Glomerular visceral epithelial cell (primary cell): Measurements from ENCODE around the gene LDLRAD2.
A peak's percentile ranks its signal among the peaks of the same experiment; 100 is the strongest.

Source experiments
- DNase-seq: peaks from one replicate; pipeline ENCODE4 v3.0.0-alpha.2; 2016; ENCODE audit errors: extremely low spot score

LDLRAD2 gene

DNA sequence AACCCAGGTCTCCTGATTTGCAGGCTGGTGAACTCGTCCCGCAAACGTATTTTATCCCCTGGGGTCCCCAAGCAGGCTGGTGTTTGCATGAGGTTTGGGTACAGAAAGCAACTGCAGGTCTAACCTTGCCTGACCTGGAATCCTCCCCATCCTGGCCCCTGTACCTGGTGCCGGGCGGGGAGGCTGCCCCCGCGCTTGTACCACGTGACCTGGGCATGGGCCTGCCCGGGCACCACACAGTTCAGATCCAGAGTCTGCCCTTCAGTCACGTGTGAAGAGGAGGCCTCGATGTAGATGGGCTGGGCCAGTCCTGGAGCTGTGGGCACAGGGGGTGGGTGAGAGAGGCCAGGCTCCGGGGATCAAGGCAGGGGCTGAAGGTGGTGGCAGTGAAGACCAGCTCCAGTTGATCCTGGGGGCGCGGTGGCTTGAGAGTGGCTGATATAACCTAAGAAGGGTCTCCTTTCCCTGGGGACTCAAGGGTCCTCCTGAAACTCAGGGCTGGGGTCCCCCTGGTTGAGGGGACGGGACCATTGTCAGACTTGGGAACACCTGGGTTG, 30.6 kb downstream of the LDLRAD2 start:
- DNase-seq, result no peak

DNA sequence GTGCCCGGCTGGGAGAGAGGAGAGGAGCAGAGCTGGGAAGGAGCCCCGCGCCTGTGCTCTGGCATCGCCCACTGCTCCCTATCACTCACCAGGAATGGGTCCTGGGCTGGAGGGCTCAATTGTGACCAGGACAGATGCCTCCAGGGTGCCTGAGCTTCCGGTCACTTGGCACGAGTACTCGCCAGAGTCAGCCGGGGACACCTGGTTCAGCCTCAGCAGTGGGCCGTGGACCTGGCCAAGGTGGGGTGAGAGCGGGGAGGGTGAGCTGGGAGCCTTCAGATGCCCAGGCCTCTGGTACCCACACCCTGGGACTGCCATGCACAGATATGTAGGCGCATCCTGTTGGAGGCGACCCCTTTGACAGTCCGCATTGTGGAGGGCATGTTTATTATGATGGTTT, 31.1 kb downstream of the LDLRAD2 start:
- no peak for DNase-seq

DNA sequence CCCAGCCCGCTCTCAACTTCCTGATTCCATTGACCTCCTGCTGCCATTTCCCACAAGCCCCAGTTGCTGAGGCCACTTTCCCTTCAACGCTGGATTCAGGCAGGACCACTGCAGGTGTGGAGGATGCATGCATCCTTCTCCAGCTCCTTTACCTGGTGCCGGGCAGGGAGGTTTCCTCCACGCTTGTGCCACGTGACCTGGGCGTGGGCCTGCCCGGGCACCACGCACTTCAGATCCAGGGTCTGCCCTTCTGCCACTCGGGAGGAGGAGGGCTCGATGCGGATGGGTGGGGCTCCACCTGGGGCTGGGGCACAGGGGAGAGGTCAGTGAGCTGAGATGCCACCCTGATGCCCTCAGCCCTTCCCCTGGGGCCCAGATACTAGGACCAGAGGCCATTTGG, 31.9 kb downstream of the LDLRAD2 start:
- DNase-seq, result no peak

DNA sequence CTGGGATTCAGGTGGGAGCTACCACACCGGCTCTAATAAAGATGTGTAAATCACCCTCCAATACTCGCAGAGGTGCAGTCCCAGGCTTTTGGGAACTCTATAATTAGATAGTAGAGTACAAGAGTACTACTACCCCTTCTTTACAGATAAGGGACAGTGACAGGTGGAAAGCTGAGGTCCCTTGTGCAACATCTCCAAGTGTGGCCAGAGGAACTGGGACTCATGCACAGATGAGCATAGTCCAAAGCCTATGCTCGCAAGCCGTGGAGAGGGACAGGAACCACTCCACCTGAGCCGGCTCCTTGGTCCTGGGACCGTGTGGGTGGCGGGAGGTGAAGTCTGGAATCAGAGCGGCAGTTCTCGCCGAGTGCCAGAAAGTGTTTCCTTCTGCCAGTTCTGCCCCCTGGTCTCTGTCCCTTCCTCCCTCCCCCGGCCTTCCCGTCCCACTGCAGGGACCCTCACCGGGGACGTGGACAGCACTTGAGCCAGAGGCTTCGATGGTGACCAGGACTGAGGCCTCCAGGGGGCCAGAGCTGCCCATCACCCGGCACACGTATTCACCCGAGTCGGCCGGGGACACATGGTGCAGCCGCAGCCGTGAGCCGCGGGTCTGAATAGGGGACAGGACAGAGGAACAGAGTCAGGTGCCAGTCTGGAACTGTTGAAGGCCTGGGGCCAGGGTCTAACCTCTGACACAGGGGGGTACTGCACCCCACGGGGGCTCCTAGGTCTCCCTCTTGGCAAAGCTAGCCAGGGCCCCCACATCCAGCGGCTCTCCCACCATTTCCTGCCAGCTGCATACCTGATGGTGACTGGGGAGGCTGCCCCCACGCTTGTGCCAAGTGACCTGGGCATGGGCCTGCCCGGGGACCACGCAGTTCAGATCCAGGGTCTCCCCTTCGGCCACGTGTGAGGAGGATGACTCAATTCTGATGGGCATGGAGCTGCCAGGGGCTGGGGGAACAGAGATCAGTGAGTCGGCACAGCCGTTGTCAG, 33.9 kb downstream of the LDLRAD2 start:
- no peak for DNase-seq

DNA sequence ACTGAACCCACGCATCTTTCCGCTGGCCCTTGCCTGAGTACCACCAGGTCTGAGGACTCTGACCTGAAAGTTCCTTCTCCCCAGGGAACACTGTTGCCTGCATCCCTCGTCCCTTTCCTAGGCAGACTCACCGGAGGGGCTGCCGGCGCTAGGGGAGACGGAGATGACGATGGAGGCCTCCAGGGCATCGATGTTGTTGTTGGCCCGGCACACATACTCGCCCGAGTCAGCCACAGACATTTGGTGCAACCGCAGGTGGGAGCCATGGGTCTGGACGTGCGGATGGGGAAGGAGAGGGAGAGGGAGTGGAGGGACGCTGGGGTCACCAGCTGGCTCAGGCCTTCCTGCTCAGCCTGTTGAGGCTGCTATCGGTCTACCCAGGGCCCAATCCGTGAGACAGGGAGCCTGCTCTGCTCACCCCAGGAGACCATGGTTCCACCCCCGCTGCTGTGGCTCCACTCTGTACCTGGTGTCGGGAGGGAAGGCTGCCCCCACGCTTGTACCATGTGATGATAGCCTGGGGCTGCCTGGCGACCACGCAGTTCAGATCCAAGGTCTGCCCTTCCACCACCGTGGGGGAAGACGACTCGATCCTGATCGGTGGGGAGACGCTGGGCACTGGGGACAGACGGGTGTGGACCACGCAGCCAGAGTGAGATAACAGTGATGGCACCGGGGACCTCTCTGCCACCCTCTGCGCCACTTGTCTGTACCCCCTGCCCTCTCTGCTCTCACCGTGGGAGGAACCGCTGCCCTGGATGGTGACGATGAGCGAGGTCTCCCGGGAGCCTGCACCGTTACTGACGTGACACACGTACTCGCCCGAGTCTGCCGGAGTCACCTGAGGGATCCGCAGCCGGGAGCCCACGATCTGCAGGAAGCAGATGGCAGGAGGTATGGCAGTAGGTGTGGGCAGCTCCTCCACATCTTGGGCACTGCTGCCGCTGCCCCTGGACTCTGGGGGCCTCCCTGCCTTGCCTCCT, 35.4 kb downstream of the LDLRAD2 start:
- no peak for DNase-seq

DNA sequence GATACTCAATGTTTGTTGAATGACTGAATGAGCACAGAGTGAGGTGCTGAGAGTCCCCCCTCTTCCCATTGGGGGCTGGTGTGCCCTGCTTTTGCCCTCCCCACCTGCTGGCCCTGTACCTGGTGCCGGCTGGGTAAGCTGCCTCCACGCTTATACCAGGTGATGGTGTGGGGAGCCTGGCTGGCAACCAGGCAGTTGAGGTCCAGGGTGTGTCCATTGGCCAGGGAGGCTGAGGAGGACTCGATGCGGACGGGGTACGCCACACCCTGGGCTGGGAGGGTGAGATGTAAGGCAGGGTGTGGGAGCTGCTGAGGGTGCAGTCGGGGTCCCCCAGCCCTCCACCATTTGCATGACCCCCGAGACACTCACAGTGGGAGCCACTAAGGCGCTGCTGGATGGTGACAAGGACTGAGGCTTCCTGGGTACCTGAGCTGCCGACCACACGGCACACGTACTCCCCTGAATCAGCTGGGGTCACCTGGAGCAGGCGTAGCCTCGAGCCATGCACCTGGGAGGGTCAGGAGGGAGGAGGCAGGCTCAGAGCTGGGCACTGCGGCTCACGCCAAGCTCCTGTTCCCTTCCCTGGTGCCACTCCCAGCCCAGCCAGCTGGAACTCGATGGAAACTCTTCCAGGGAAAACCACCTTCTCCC, 36.6 kb downstream of the LDLRAD2 start:
- no peak for DNase-seq

DNA sequence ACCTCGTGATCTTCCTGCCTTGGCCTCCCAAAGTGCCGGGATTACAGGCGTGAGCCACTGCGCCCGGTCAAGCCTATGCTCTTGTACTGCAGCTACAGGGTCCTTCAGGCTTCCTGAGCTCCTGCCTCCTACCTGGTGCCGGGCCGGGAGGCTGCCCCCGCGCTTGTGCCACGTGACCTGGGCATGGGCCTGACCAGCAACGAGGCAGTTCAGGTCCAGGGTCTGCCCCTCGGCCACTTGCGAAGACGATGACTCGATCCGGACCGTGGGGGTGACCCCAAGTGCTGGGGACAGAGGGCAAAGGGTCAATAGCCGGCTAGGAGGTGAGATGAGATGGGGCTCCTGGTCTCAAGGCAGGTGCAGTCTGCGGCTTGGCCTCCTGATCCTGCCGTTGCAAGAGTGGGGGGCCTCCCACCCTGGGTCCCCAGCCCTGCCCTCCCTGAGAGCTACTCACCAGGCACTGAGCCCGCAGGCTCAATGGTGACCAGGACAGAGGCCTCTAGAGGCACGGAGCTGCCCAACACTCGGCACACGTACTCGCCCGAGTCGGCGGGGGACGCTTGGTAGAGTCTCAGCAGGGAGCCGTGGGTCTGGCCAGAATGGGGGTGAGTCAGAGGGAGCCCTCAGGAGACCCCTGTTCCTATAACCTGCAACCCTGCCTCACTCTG, 38.0 kb downstream of the LDLRAD2 start:
- DNase-seq, result no peak

DNA sequence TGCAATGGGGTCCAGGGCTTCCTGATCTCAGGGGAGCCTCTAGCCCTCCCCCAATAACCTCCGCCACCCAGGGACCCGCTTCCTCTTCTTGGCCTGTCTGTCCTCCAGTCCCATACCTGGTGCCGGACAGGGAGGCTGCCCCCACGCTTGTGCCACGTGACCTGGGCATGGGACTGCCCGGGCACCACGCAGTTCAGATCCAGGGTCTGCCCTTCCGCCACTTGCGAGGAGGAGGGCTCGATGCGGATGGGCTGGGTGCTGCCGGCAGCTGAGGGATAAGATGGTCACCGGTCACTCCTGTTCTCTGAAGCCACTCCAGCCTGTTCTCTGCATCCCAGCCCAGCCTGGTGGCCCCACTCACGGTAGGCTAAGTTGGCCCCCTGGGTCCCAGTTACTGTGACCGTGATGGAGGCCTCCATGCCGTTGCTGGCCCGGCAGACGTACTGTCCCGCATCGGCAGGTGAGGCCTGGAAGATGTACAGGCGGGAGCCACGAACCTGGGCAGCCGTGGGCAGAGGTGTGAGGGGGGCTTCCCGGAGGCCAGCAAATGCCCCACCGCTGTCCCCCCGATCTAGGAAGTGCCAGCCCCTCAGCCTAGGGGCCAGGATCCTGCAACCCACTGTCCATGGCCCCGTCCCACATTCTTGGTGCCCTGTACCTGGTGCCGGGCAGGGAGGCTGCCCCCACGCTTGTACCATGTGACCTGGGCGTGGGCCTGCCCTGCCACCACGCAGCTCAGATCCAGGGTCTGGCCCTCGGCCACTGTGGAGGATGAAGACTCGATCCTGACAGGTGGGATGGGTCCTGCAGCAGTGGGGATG, 39.6 kb downstream of the LDLRAD2 start:
- DNase-seq, result no peak

DNA sequence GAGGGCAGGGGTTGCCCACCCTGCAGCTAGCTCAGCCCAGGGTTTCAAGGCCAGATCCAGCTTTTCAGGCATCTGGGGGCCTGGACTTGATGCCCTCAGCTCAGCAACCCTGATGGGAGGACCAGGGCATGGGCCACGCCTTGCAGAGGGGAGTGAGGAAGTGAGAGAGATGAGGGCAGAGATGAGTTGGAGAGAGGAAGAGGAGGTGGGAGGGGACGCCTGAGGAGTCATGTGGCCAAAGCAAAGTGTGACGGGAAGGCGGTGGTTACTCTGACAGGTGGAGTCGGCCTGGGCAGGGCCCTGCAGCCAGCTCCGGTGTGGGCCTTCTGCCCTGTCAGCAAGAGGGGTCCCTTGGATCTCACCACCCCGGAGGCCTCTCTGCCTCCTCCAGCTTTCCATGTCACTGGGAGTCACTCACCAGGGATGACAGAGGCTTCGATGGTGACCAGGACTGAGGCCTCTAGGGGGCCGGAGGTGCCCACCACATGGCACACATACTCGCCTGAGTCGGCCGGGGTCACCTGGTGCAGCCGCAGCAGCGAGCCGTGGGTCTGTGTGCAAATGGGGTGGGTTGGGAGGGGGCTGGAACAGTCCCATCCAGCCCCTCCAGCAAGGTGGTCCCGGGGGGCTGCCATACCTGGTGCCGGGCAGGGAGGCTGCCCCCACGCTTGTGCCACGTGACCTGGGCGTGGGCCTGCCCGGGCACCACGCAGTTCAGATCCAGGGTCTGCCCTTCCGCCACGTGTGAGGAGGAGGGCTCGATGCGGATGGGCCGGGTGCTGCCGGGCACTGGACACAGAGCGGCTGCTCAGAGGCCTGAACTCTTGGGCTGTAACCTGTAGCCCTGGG, 40.4 kb downstream of the LDLRAD2 start:
- no peak for DNase-seq

DNA sequence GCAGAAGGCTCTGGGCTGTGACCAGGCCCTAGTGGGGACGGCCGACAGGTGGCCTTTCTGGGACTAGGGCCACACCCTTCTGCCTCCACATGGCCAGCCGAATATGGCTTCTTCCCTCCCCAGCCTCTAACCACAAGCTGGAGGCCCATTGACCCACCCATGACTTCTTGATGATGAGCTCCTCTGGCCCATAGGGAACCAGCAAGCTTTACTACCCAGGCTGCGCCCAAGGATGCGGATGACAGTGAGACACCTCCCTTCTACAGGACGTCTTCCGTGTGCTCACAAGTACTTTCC, 41.0 kb downstream of the LDLRAD2 start:
- DNase-seq, result no peak

DNA sequence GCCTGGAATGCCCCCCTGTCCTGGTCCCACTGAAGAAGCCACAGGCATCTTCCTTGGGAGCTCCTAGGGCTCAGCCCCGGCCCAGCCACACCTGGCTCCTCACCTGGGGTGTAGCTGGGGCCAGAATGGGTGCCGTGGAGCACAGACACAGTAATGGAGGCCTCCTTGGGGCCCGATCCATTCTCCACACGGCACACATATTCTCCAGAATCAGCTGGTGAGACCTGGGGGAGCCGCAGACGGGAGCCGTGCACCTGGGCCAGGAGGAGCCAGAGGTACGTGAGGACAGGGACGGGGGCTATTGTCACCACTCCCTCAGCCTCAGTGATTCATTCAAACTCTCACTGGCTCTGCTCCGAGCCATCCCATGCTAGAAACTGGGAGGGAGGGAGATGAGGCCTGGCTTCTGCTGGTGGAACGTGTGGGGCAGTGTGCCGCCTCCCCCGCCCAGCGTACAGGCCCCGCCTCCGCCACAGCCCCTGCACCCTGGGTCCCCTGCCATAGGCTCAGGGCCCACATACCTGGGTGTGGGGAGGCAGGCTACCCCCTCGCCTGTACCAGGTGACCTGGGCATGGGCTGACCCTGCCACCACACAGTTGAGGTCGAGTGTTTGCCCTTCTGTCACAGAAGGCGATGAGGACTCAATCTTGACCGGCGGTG, 42.2 kb downstream of the LDLRAD2 start:
- no peak for DNase-seq

DNA sequence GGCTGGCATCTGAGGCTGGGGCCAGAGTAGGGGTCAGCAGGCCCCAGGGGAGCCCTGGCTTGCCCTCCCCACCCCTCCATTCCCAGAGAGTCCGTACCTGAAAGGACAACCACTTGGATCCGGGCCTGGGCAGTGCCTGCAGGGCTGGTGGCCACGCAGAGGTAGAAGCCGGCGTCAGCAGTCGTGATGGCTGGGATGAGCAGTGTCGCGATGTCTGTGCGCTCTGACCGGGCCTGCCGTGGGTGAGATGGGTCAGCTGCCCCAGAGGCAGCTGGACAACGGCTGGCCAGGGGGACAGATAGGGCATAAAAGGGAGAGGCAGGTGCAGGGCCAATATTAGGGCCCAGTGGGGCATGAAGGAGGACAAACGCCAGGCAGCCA, 42.7 kb downstream of the LDLRAD2 start:
- DNase-seq, result no peak

DNA sequence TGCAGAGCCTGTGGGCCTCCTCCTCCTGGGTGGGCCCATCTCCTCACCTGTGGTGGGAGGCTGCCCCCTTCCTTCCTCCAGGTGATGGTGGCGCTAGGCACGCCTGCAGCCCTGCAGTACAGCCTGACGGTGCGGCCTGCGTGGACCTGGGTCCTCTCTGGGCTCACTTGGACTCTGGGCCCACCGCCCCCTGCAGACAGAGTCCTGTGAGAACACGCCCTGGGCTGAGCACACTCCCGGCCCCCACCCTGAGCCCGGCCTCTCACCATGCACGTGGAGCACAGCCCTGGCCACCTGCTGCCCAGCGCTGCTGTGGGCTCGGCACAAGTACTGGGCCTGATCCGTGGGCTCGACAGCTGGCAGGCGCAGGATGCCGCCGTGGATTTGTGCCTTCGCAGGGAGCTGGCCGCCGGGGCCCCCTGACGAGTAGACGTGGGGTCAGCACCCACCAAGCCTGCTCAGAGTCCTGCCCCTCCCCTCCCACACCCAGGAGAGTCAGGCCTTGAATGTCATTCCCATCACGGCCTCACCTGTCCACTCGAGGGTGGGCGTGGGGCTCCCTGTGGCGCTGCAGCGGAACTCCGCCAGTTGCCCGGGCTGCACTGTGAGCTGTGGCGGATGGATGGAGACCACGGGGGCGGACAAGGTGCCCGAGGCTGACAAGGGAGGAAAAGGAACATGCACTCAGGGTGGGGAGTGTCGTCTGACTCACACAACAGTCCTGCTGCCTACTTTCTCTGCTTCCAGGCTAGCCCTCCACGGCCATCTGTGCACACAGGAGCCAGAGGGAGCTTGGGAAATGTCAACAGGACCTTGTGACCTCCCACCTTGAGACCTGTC, 43.4 kb downstream of the LDLRAD2 start:
- DNase-seq, result no peak

DNA sequence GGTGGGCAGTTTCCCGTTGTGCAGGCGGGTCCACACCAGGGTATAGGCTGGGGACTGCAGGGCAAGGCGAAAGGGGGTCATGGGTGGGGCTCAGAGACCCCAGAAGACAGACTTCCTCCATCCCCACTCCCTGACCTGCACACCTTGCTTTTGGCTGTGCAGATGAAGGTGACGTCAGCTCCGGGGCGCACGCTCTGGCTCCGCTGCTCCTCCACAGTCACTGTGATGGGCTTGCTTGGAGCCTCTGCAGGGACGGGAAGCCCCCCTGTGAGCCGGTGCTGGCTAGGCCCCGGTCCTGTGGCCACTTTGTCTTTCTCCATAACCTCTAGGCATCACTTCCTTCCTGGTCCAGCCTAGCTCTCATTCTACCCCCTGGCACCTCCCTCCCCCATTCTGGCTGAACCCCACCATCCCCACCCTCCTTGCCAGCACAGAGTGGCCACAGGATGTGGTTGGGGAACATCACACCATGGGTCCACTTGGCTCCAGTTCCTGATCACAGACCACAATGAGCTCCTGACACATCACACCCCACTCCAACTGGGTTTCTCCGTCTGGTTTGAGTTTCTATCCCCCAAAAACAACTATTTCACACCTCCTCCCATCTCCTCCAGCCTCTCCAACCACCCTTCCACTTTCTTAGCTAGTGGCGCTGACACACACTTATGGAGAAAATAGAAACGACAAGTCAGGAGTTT, 45.2 kb downstream of the LDLRAD2 start:
- DNase-seq, result peak; percentile 83

DNA sequence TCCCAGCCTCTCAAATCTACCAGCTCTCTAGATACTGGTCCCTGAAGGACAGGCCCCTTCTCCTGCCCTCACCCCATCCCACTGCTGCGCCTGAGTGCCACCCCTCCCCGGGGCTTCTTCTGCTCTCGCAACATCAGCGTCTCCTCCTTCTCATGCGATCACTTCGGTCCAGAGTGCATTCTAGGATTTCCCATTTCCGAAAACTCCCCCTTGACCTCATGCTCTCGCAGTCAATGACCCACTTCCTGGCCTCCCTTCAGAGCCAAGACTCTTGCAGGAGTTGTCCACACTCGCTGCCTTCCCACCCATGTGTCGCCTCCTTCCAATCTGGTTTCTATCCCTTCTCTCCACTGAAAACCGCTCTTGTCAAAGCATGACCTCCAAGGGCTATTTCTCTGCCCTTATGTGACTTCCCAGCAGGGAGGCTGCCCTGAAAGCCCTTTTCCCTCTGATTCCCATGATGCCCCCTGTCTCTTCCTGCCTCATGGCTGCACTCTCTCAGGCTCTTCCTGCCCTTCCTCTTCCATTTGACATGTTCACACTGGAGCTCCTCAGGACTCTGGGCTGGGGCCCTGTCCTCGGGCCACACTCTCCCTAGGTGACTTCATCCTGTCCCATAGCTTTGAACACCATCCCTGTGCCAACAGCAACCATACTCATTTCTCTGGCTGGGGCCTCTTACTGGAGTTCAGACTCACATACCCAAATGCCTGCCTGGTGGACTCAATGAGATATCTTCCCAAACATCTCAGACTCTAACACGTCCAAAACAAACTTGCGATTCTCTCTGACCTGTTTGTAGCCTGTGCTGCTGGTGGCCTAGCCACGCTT, 46.0 kb downstream of the LDLRAD2 start:
- DNase-seq, result no peak

DNA sequence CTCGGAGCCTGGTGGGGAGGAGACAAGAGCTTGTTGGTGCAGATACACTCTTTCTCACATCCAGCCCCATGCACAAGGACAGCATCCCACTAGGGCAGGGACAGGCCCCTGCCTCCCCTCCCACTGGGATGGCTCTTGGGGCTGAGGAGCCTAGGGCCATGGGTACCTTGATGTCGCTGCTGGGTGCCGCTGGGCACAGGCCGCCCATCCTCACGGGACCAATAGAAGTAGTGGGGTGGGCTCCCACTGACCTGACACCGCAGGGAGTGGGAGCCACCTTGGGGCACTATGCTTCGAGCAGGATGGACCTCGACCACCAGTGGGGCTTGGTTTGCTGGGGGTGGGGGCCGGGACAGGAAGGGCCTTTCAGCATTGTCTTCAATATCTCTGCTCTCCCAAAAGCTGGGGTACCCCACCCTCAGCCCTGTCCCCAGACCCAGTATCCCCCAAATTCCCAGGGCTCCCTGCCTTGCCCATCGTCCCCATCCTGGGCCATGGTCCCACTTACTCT, 47.7 kb downstream of the LDLRAD2 start:
- no peak for DNase-seq
